Astrocyte of the hippocampus (primary cell): ENCODE measurements around the gene ZFP36L1.
A peak's percentile ranks its signal among the peaks of the same experiment; 100 is the strongest.

Experiments used
- DNase-seq: peaks from one replicate; pipeline ENCODE4 v3.0.0; 2011; ENCODE audit warnings: low read depth, low spot score

Gene ZFP36L1

GRCh38 chr14:68784226-68784910 lies 8.5 kb downstream of the ZFP36L1 start:
- peak; percentile 41 for DNase-seq

GRCh38 chr14:68783408-68784225 lies 9.2 kb downstream of the ZFP36L1 start:
- no peak for DNase-seq

GRCh38 chr14:68782091-68782981 lies 10.5 kb downstream of the ZFP36L1 start:
- no peak for DNase-seq

GRCh38 chr14:68781161-68782021 lies 11.5 kb downstream of the ZFP36L1 start:
- DNase-seq, result no peak

- DNase-seq, result peak; percentile 72
Observed at GRCh38 chr14:68780358-68781160, 12.3 kb downstream of the ZFP36L1 start.

- DNase-seq, result peak; percentile 93
Observed at GRCh38 chr14:68779761-68780323, 13.0 kb downstream of the ZFP36L1 start.

GRCh38 chr14:68777644-68778043 lies 15.2 kb downstream of the ZFP36L1 start:
- no peak for DNase-seq

GRCh38 chr14:68775614-68776126 lies 17.2 kb downstream of the ZFP36L1 start:
- DNase-seq, result no peak

GRCh38 chr14:68774771-68775613 lies 17.9 kb downstream of the ZFP36L1 start:
- DNase-seq, result no peak

GRCh38 chr14:68772761-68773381 lies 20.0 kb downstream of the ZFP36L1 start:
- no peak for DNase-seq

GRCh38 chr14:68771631-68772030 lies 21.2 kb downstream of the ZFP36L1 start:
- no peak for DNase-seq

GRCh38 chr14:68770553-68771286 lies 22.1 kb downstream of the ZFP36L1 start:
- DNase-seq, result no peak

- no peak for DNase-seq
Observed at GRCh38 chr14:68770051-68770450, 22.8 kb downstream of the ZFP36L1 start.

GRCh38 chr14:68768316-68768715 lies 24.6 kb downstream of the ZFP36L1 start:
- no peak for DNase-seq

GRCh38 chr14:68767248-68767645 lies 25.6 kb downstream of the ZFP36L1 start:
- no peak for DNase-seq

GRCh38 chr14:68766299-68767247 lies 26.3 kb downstream of the ZFP36L1 start:
- DNase-seq, result no peak
